Measurements from ENCODE around the gene RSF1.

The RSF1 gene

DNA sequence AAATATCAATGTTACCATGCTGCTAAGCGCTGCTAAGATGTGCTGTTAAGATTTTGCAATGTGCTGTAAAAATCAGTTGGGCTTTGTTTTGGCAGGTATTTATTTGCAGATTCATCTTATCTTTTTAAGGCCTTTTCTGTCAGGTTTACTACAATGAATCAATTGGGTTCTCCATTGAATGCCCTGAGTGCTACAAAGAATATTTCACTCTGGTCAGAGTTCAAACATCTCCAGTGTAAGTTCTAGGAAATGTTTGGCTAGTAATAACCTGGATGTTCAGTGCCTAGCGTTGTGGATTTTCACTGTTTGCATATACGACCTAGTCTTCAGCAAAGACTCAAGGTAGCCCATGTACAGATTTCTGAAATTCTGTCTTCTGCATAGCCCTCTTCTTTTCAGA is 36.0 kb downstream of the RSF1 start:
- H3K9me3 Mint-ChIP-seq, result peaks cover 0 to 3% of the 10 kb centered on the region in 2 donors
- peaks cover 35% of the 10 kb centered on the region for H3K4me1 Mint-ChIP-seq
- no peaks in the 10 kb centered on the region for H3K27me3 Mint-ChIP-seq

DNA sequence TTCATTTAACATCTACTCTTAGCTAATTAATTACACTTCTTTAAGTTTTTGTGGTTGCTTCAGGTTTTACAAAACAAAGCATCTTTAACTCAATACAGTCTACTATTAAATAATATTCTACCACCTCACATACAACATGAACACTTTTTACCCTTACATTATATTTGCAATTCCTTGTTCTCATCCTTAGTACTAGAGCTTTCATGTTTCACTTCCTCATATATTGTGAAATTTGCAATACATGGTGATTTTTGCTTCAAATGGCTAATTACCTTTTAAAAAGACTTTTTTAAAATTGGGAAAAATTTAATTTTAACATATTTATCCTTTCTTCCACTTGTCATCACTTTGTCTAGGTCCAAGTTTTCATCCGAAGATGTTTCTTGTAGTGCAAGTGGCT is 37.5 kb downstream of the RSF1 start:
- peaks cover 29% of the 10 kb centered on the region for H3K4me1 Mint-ChIP-seq
- H3K27me3 Mint-ChIP-seq, result no peaks in the 10 kb centered on the region
- H3K4me3 Mint-ChIP-seq, result no peak overlapping the region
- DNase-seq, result no peak
- H3K9me3 Mint-ChIP-seq, result peaks cover 0 to 3% of the 10 kb centered on the region in 2 donors
- no peak for ATAC-seq
- no peak overlapping the region for H3K27ac Mint-ChIP-seq

More for the DNA sequence above, 36.0 kb downstream of the RSF1 start:
- ATAC-seq, result no peak
- H3K27ac Mint-ChIP-seq, result no peak overlapping the region
- DNase-seq, result no peak
- no peak overlapping the region for H3K4me3 Mint-ChIP-seq

- DNase-seq (no peak), ATAC-seq (no peak)
- no peak overlapping the region for H3K27ac Mint-ChIP-seq
- H3K9me3 Mint-ChIP-seq, result no peaks in the 10 kb centered on the region
- no peaks in the 10 kb centered on the region for H3K27me3 Mint-ChIP-seq
- no peak overlapping the region for H3K4me3 Mint-ChIP-seq
- H3K4me1 Mint-ChIP-seq, result peaks cover 24% of the 10 kb centered on the region
These were observed 40.6 kb downstream of the RSF1 start for GRCh38 chr11:77779935-77780334.

DNA sequence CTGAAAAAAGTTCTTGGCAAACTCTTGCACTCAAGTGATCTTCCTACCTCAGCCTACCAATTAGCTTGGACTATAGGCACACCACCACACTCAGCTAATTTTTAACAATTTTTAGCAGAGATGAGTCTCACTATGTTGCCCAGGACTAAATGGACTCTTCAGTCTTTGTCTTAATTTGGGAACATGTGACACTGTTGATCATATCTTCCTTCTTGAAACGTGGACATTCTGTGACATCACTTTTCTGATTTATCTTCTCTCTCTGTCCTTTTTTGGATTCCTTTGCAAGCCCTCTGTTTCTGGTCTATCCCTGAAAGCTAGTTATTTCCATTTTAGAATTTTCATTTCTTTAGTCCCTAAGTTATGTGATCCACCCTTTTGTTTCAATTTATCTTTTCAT is 42.0 kb downstream of the RSF1 start:
- H3K27ac Mint-ChIP-seq, result peak overlapping the region; percentile 13 to 42
- ATAC-seq (no peak), DNase-seq (no peak)
- H3K4me3 Mint-ChIP-seq, result no peak overlapping the region
- H3K27me3 Mint-ChIP-seq, result no peaks in the 10 kb centered on the region
- no peaks in the 10 kb centered on the region for H3K9me3 Mint-ChIP-seq
- H3K4me1 Mint-ChIP-seq, result peaks cover 25% of the 10 kb centered on the region

- Mint-ChIP-seq H3K4me3 (no peak overlapping the region), H3K27me3 (no peaks in the 10 kb centered on the region), H3K9me3 (no peaks in the 10 kb centered on the region), H3K27ac (no peak overlapping the region), H3K4me1 (peaks cover 27% of the 10 kb centered on the region)
- ATAC-seq, result no peak
- no peak for DNase-seq
These were observed 42.4 kb downstream of the RSF1 start for GRCh38 chr11:77778118-77778517.

DNA sequence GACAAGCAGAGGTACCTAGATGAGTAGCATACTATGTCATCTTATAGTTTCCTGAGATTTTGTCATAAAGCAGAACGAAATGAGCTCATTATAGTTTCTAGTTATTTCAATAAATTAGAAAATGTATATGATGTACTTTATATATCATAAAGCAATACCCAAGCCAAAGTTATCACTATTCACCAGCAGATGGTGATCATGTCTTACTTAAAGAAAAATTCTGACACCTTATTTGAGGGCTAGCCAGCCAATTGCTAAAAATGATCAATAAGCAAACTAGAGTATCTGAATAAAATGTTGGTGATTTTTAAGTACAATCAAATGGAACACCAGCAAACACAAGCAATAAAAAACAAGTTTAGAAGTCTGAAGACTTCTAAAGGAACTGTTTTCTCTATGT is 44.1 kb downstream of the RSF1 start:
- DNase-seq, result no peak
- Mint-ChIP-seq H3K9me3 (no peaks in the 10 kb centered on the region), H3K27me3 (no peaks in the 10 kb centered on the region), H3K4me3 (no peak overlapping the region), H3K27ac (no peak overlapping the region), H3K4me1 (peaks cover 44% of the 10 kb centered on the region)
- ATAC-seq, result peak; percentile 39

- H3K4me3 Mint-ChIP-seq, result no peak overlapping the region
- no peak for DNase-seq
- peaks cover 49% of the 10 kb centered on the region for H3K4me1 Mint-ChIP-seq
- H3K9me3 Mint-ChIP-seq, result no peaks in the 10 kb centered on the region
- H3K27me3 Mint-ChIP-seq, result no peaks in the 10 kb centered on the region
- no peak overlapping the region for H3K27ac Mint-ChIP-seq
- no peak for ATAC-seq
These were observed 44.6 kb downstream of the RSF1 start for GRCh38 chr11:77775936-77776335.

DNA sequence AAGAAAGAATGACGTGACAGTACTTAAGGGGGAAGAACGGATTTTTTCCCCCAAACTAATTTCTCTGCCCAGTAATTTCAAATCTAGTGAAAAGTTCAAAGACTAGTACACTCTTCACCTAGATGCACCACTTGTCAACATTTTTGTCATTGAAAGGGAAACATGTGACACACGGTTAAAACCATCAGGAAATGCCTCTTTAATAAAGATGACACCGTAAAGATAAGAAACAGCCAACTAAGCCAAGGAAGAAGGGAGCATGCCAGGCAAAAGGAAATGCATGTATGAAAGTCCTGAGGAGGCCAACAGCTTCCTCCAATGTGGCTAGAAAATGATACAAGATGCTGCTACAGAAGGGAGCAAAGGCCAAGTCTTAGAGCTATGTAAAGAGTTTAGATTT is 49.4 kb downstream of the RSF1 start:
- DNase-seq (no peak), ATAC-seq (no peak)
- Mint-ChIP-seq H3K9me3 (no peaks in the 10 kb centered on the region), H3K4me3 (no peak overlapping the region), H3K27me3 (no peaks in the 10 kb centered on the region), H3K4me1 (peaks cover 50% of the 10 kb centered on the region), H3K27ac (peak overlapping the region in 1 of 2 donors; percentile 9)

- no peak for ATAC-seq
- no peak overlapping the region for H3K4me3 Mint-ChIP-seq
- no peak for DNase-seq
- H3K27me3 Mint-ChIP-seq, result no peaks in the 10 kb centered on the region
- H3K27ac Mint-ChIP-seq, result no peak overlapping the region
- H3K9me3 Mint-ChIP-seq, result no peaks in the 10 kb centered on the region
- H3K4me1 Mint-ChIP-seq, result peaks cover 51% of the 10 kb centered on the region
These were observed 49.9 kb downstream of the RSF1 start for GRCh38 chr11:77770629-77771028.

DNA sequence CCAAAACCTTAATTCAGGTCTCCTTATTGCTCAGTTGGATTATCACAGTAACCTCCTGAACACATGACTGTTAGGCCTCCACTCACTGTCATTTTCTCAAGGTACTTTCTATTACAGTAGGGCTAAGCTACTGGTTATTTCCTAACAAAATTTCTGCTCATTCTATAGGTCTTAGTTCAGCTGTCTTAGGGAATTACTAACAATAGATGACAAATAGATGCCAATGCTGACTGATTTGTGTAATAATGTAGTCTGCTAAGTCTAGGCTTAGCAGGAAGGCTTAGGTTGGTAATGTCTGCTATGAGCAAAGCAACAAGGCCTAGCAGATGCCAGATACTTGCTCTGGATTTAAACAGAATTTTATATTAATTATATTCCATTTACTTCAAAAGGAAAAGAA is 58.1 kb downstream of the RSF1 start:
- no peaks in the 10 kb centered on the region for H3K9me3 Mint-ChIP-seq
- no peak overlapping the region for H3K4me3 Mint-ChIP-seq
- DNase-seq, result no peak
- no peak for ATAC-seq
- H3K4me1 Mint-ChIP-seq, result peaks cover 12% of the 10 kb centered on the region
- no peaks in the 10 kb centered on the region for H3K27me3 Mint-ChIP-seq
- H3K27ac Mint-ChIP-seq, result no peak overlapping the region

DNA sequence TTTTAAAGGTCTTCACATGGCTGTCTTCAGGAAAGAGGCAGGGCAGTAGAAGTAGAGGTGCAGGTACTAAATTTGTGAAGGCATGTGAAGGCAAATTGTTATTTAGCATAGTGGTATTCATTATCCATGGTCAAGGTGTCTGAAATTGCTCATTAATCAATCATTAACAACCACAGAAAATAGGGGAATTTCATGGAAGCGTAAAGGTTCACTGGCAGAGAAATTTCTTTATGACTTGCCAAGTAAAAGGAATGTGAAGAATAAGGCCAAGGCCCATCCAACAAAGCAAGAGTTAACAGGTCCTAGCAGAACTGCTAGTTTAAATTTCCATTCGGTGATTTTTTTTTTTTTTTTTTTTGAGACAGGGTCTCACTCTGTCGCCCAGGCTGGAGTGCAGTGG is 59.0 kb downstream of the RSF1 start:
- Mint-ChIP-seq H3K4me1 (peaks cover 5% of the 10 kb centered on the region), H3K9me3 (no peaks in the 10 kb centered on the region), H3K27me3 (no peaks in the 10 kb centered on the region), H3K4me3 (no peak overlapping the region), H3K27ac (no peak overlapping the region)
- ATAC-seq (no peak), DNase-seq (no peak)

DNA sequence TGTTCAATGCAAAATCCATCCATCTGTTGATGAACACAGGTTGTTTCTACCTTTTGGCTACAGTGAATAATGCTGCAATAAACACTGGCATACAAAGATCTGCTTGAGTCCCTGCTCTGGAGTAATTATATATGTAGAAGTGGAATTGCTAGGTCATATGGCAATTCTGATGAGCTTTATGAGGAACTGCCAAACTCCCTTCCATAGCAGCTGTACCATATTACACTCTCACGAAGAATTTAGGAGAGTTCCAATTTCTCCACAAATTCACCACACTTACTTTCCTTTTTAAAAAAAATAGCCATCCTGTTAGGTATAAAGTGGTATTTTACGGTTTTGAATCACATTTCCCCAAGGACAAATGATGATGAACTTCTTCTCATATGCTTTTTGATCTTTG is 62.2 kb downstream of the RSF1 start:
- no peaks in the 10 kb centered on the region for H3K27me3 Mint-ChIP-seq
- peaks cover 5% of the 10 kb centered on the region for H3K4me1 Mint-ChIP-seq
- no peaks in the 10 kb centered on the region for H3K9me3 Mint-ChIP-seq
- H3K27ac Mint-ChIP-seq, result no peak overlapping the region
- ATAC-seq, result no peak
- no peak overlapping the region for H3K4me3 Mint-ChIP-seq
- DNase-seq, result no peak

DNA sequence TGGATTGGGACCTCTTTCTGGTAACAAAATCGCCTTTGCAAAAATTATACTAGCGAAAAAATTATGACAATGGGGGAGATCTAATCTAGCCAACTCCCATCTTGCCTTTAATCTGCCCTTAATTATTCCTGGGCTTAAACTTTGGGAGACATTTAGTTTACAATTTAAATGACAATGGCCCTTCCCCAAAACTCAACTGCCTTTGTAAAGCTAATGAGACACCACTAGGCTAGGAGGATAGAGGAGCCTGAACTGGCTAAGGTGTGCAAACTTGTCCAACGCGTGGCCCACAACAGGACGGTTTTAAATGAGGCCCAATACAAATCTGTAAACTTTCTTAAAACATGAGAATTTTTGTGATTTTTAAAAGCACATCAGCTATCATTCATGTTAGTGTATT is 67.3 kb downstream of the RSF1 start:
- no peak overlapping the region for H3K4me3 Mint-ChIP-seq
- H3K27me3 Mint-ChIP-seq, result no peaks in the 10 kb centered on the region
- DNase-seq (no peak), ATAC-seq (no peak)
- no peak overlapping the region for H3K27ac Mint-ChIP-seq
- no peaks in the 10 kb centered on the region for H3K9me3 Mint-ChIP-seq
- peaks cover 12% of the 10 kb centered on the region for H3K4me1 Mint-ChIP-seq

GRCh38 chr11:77752516-77752915 is 68.0 kb downstream of the RSF1 start:
- no peak for DNase-seq
- ATAC-seq, result no peak
- H3K4me3 Mint-ChIP-seq, result no peak overlapping the region
- no peaks in the 10 kb centered on the region for H3K9me3 Mint-ChIP-seq
- no peak overlapping the region for H3K27ac Mint-ChIP-seq
- H3K4me1 Mint-ChIP-seq, result peaks cover 12% of the 10 kb centered on the region
- H3K27me3 Mint-ChIP-seq, result no peaks in the 10 kb centered on the region

GRCh38 chr11:77750394-77751156 is 69.9 kb downstream of the RSF1 start:
- Mint-ChIP-seq H3K27me3 (no peaks in the 10 kb centered on the region), H3K9me3 (no peaks in the 10 kb centered on the region), H3K27ac (no peak overlapping the region), H3K4me1 (peaks cover 12% of the 10 kb centered on the region), H3K4me3 (no peak overlapping the region)
- ATAC-seq (no peak), DNase-seq (no peak)

GRCh38 chr11:77749232-77749631 is 71.3 kb downstream of the RSF1 start:
- peaks cover 12% of the 10 kb centered on the region for H3K4me1 Mint-ChIP-seq

GRCh38 chr11:77748266-77748665 is 72.3 kb downstream of the RSF1 start:
- ATAC-seq (no peak), DNase-seq (no peak)
- H3K4me1 Mint-ChIP-seq, result peaks cover 7% of the 10 kb centered on the region
- H3K4me3 Mint-ChIP-seq, result no peak overlapping the region
- H3K9me3 Mint-ChIP-seq, result no peaks in the 10 kb centered on the region
- no peak overlapping the region for H3K27ac Mint-ChIP-seq
- H3K27me3 Mint-ChIP-seq, result no peaks in the 10 kb centered on the region

More at GRCh38 chr11:77749232-77749631, 71.3 kb downstream of the RSF1 start:
- DNase-seq, result no peak
- ATAC-seq, result no peak
- no peaks in the 10 kb centered on the region for H3K9me3 Mint-ChIP-seq
- no peaks in the 10 kb centered on the region for H3K27me3 Mint-ChIP-seq
- H3K27ac Mint-ChIP-seq, result no peak overlapping the region
- no peak overlapping the region for H3K4me3 Mint-ChIP-seq
